ENCODE results near the gene PHF19.

Gene PHF19

DNA sequence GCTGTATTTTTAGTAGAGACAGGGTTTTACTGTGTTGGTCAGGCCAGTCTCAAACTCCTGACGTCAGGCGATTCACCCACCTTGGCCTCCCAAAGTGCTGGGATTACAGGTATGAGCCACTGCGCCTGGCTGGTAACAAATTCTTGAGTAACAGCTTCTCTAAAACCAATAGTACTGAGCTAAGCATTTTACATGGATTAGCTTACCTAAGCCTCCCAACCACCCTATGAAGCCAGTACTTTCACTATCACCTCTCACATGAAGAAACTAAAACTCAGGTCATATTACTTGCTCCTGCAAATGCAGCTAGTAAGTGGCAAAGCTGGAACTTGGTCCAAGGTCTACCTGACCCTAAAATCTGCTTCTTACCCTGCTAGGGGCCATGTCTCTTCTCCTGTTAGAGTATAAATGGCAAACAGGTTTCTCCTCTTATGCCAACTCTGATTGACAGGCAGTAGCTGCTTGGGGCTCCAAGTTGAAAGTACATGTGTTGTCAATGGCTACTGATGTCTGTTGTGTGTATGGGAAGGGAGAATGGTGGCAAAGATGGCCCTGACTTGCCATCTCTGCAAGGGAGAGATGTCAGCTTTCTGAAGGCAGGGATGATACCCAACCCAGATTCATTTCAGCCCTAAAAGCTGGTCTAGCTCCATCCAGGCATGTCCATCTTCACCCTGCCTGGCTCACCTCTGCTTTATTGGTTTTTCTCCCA, 4.0 kb downstream of the PHF19 start:
- no peak for FAIRE-seq

DNA sequence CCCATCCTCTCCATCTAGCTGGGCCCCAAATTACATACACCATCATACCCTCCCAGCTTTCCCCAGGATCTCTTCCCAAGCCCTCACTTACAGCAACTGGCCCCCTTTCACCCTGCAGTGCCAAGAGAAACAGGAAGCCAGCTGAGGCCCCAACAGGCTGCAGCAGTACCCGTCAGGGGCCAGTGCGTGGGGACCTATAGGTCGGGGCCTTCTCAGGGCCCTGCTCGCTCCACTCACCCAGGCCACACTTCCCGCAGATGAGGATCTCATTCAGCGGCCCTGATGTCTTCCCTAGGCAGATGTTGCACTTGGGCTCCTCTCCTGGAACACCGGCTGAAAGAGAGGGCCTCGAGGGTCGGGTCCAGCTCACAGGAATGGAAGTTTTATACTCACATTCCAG, 6.8 kb downstream of the PHF19 start:
- no peak for FAIRE-seq

DNA sequence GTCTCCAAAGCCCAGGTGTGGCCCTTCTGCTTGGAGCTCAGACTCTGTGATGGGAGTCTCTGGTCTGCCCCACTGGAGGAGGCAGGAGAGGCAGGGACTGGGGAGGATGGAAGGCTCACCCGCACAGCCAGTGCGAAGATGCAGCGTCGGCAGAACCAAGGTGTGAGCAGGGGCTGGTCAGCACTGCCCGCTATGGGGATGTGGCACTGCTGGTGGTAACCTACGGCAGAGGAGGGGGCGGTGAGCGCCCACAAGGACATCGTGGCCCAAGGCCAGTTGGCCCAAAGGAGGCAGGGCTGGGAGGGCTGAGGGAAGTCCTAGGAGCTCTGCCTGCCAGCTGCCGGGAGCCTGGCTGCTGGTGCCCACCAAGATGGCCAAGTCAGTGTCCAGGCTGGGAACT, 7.3 kb downstream of the PHF19 start:
- FAIRE-seq = no peak

DNA sequence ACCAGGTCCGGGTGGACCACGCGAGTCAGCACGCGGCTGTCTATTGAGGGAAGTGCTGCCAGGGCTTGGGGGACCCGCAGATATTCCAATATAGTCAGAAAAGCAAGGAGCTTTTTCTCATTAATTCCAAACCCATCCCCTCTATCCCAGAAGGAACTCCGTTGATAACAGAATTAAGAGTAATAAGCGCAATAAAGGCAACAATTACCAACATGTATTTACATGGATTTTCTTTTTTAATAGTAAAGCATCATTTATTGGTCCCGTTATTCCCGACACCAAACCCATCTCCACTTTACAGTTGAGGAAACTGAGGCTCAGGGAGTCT, 7.7 kb downstream of the PHF19 start:
- FAIRE-seq = no peak

DNA sequence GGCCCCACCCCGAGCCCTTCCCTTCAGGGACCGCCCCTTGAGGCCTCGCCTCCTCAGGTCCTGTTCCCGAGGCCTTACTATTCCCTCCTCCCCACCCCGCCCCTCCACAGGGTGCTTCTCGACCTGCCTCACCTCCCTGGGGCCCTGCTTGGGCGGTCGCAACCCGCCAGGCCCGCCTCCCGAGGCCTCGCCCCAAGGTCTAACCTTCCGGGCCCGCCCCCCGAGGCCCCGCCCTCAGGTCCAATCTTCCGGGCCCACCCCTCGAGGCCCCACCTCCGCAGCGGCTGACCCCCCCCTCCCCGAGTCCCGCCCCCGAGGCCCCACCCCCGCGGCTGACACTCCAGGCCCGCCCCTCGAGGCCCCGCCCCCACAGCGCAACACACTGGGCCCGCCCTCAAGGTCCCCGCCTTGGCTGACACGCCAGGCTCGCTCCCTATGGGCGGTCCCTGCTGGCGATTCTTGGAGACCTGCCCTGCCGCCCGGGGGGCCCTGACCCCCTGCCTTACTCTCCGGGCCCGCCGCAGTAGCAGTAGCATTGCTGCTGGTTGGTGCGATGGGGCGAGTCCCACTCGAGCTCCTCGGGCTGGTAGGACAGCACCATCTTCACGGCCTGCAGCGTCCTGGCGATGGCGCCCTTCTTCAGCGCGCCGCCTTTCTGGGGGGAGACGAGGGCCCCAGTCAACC, 8.2 kb downstream of the PHF19 start:
- FAIRE-seq = no peak

DNA sequence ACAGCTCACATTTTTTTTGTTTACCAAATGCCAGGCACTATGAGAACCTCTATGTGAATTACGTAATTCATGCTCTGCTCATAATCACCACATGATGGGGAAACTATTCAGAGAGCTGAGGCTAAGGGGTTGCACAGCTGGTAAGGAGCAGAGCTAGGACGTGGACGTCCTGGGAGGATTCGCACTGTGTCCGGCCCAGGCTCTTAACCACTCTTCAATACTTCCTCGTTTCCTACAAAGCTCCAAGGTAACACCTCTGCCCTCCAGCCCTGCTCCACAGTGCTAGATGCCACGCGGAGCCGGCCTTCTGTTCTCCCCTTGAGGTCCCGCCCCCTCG, 8.7 kb downstream of the PHF19 start:
- FAIRE-seq = no peak

DNA sequence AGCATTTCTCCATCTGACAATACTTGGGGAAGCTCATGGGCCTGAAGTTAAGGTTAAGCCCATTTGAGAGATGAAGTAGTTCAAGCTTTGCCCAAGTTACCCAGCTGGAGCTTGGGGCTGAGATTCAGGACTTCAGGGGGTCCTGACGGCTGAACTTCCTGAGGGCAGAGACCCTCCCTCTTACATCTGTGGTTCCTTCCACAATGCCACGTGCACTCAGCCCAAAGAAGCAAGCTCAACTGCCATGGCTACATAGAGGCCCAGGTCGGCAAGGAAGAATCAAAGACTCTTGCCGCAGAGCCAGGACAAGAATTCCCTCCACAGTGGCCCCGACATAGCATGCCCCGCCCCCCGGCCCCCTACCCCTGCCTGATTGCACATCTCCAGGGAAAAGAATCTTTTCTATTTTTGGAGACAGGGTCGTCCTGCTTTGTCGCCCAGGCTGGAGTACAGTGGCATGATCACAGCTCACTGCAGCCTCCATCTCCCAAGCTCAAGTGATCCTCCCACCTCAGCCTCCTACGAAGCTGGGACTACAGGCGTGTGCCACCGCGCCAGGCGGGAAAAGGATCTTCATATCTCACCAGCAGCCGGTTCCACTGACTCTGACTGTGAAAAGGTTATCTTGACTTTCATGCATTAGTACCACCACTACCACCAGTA, 9.2 kb downstream of the PHF19 start:
- FAIRE-seq = no peak

DNA sequence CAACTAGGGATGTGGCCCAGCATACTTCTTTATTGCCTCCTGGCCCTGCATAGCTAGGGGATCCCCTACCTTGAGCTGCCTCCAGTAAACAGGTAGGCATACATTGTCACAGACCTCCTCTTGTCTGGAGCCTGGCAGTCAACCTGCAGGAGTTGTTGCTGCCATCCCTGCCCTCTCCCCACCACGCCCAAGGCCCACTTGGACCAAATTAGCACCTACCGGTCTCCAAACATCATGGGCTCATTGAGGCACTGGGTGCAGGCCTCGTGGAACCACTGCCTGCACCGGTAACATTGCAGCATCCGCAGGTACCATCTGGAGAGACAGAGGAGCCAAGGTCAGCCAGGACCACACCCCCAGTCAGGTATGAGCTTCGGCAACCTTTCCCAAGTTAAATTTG, 10.3 kb downstream of the PHF19 start:
- no peak for FAIRE-seq

DNA sequence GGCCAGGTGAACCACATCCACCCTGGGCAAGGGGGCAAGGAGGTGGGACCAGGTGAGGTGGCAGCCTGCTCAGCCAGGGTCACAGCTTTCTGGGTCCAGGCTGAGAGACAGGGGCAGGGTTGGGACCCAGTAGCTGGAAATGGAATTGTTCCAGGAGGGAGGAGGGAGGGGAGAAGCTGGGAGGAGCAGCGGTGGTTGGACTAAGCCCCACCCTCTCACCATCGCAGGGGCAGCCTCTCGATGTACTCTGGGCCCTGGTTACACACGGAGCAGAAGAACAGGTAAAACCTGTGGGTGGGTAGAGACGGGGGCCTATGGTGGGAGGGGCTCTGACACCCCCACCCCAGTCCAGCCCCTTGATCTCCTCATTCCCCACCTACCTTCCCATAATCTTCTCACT, 11.2 kb downstream of the PHF19 start:
- no peak for FAIRE-seq

DNA sequence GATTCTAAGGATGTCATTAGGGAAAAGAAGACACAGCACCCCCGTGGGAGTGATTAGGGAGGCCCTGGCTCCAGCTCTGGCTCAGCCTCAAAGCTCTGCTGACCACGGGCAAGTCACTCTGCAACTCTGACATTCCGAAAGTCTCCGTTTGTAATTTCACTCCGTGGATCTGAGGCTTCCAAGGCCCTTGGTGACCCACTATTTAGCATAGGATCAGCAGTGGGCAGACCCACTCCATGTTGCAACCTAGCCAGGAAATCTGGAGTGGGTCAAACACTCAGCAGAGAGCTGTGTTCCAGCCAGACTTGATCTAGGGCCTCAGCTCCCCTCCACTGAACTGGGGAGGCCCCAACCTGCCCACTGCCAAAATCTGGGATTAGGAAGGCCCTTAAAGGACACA, 11.8 kb downstream of the PHF19 start:
- FAIRE-seq = no peak

DNA sequence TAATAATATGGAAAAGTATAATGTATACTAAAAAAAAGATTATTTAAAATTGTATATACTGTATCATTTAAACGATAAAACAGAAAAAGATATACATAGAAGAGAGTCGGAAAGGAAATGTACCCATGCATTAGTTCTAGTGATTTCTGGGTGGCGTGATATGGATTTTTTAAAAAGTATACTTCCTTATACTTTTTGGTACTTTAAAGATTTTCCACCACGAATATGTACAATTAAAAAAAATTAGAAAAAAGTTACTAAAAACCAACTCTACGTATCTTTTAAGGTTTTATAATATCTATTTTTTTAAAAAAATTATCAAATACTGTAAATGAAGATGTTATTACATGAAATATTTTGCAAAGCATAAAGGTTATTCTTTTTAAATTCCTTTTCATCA, 12.3 kb downstream of the PHF19 start:
- FAIRE-seq = no peak

DNA sequence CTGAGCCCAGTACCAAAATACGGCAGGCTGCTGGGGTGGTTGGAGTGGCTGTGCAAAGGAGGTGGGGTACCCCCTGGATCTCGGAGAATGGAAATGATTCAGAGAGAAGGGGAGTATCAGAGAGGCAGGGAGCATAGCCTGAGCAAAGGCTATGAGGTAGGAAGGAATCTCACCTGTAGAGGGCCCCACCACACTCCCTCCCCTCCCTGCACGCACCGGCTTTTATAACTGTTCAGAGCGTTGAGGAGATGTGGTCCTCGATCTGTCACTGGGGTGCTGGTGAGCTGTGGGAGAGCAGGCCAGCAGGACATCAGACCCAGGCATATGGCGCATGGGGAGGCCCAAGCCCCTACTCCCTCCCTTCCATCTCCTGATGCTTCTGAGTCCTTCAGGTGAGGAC, 13.2 kb downstream of the PHF19 start:
- FAIRE-seq = no peak

DNA sequence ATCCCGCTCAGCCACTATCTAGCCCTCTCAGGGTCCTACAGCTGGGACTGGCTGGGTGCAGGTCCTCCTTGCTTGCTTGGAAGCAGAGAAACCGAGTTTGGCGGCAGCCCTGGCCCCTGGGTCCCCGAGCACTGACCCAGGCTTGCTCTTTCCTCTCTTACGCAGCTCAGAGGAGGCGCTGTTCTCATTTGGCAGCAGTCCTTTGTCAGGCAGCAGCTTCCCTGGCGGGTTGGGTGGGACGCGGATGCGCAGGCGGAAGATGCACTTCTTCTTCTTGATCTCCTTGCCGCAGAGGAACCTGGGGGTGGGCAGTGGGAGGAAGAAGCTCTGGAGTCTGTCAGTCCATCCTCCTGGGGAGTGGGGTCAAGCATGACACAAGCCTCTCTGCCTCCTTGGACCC, 14.5 kb downstream of the PHF19 start:
- FAIRE-seq = no peak

DNA sequence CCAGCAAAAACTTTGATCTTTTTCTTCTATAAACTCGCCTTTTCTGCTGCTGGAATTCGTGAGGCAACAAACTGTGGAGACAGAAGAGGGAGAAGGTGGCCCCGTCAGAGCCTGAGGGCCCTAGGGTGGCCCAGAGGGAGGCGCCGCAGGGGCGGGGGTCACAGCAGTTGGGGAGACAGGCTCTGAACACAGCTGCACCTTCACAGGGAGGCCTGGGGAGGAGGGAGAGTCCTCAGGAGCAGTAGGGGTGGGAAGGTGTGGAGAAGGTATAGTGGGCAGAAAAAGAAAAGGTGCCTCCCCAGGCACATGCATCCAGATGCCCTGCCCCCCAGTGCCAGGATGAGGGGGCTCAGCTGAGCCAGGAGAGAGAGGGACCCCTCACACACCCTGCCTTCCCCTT, 15.1 kb downstream of the PHF19 start:
- FAIRE-seq = no peak

DNA sequence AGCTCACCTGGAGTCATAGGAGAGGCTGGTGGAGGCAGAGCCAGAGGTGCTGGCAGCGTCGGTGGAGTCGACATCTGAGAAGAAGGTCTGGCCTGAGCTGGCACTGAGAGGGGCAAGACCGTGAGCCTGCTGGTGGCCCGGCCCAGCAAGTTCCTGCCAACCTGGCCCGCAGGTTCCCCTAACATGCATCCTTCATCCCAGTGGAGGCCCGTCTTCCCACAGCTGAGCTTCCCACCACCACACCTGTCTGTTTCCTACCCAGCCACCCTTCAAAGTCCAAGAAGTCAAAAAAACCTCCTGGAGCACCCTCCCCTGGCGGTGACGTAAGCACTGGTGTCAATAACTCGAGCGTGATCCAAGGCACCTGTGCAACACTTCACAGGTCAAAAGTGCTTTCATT, 16.9 kb downstream of the PHF19 start:
- FAIRE-seq = no peak

DNA sequence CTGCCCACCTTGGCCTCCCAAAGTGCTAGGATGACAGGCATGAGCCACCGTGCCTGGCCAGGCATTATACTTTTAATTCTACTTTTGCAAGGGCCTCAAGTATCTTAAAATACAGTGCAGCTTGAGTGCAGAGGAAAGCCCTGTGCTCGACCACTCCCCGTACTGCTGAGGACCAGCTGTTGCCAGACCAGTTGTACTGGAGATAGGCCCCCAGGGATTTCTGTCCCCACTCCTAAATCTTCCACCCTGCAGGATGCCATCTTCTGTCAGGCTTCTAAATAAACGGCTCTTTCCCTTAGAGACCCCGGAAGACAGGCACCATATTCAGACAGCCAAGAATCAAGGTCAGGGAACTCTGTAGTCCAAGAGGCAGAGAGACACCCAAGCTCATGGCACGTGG, 17.6 kb downstream of the PHF19 start:
- FAIRE-seq = no peak

DNA sequence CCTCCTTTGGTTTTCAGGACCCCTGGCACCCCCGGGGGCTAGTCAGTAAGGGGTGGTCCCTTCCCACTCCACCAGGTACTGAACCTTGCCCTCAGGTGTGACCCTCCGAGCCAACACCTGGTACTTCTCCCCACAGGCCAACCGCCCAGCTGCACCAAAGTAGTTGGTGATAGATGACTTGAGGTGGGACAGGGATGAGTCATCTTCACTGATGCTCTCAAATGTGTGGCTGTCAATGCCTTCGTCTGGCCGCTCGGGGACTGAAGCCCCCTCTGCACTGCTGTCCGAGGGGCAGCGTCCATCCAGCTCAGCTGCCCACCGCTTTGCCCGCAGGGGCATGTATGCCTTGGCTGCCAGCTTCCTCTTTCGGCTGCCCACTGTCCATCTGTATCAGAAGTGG, 19.1 kb downstream of the PHF19 start:
- FAIRE-seq = no peak

DNA sequence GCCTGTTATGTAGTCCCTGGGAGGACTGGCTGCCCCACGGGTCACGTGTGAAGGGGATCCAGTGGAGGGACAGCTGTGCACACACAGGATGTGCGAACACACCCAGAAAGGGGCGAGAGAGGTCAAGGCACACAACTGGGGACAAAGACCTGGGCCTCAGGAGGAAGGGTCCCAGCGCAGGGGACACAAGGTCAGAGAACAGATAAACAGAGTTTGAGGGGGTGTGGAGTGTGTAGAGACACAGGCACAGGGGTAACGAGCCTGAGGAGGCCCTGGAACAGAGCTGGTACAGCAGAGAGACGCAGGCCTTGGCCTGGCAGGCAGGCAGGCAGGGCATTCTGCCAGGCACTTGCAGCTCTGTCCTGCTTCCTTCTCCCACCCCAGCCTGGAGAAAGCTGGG, 19.5 kb downstream of the PHF19 start:
- FAIRE-seq = no peak

DNA sequence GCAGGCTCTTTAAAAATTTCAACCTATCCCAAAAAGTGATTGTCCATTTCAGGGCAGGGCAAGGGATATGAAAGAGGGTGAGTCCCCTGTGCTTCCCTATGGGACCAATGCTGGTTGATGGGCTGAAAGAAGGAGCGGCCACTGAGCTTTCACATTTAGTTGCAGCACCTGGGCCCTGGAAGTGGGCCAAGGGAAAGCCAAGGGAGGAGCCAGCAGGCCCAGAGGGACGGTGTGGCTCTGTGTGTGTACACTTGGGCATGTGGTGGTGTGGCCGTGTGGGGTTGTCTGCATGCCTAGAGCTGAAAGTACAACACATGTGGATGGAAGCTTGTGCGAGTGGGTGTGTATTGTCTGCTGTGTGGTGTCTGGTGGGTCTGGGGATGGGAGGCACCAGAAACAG, 20.3 kb downstream of the PHF19 start:
- FAIRE-seq = no peak

DNA sequence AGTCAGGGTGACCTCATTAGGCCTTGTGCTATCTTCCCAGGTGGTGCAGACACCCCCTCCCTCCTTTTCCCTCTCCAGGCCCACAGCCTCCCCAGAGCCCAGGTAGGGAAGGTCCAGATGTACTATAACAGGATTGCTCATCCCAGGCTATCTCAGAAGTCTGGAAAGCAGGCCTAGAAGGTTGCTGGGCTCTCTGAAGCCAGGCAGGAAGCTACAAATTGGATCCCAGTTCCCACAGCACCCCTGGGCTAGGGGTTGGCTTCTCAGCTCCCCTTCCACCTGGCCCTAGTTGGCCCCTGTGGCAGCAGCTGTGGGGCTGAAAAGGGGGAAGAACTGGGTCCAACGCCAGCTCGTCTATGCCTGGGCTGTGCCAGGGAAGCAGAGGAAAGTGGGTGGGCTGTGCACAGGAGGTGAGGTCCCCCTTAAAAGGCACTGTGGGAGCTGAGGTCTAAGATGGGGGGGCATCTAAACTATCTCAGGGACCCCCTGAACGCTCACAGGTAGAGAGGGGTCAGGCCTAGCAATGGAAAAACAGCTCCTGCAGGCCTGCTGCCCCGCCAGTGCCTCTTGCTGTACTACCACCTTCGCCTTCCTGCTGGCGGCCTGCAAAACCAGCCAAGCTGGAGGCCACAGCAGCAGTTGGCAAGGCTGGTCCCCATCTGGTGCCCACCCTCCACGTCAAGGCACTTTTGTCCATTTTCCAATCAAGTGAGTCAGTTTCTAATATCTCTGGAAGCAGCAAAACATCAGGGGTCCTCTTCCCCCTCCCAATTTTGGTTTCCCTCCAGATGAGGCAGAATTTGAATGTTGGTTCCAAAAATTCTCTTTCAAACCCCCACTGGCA, 20.9 kb downstream of the PHF19 start:
- FAIRE-seq = no peak

DNA sequence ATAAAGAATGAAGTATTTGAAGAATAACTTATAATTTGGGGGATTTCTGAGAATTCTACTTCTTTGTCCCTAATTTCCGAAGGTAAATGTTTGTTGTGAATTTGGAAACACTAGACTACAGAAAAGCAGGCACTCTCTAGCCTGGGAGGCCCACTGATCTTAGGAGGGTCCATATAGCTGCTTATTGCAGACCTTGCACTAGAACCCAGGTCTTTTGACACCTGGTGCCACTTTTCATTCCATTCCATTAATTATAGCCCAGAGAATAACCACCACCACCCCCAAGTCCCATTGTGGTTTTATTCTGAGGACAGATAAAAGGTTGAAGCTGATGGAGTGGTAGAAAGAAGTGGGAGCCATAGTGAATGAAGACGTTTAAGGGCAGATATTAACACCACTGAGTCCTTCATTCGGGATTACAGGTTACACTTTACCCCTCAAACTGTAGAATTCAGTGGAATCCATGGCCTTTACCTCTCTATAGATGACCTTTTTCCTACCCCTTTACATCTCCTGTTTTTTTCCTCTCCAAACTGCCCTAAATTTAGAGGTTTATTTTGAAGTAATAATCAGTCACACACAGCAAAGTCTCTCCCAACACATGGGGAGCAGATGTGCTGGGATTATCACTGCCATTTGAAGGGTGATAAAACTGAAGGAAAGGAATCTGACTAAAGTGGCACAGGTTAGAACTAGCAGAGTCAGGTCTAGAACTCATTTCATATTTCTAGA, 22.2 kb downstream of the PHF19 start:
- no peak for FAIRE-seq

DNA sequence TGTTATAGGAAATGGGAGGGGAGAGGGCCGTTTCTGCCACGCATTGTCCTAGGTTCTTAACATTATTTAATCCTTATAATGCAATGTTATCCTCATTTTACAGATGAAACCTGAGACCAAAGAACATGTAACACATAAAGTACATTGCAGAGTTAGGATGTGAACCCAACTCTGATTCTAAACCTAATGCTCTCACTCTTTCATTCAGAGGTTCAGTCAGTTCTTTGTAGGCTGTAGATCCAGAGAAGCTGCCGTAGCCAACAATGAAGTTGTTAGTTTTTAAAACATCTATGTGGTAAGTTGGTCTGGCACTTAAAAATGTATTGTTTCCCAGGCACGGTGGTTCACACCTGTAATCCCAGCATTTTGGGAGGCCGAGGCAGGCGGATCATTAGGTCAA, 23.8 kb downstream of the PHF19 start:
- FAIRE-seq = no peak

Measured in G401.6 (cell line).